Neural progenitor cell (in vitro differentiated cells): ENCODE results near the gene TES. TPM values are rescaled to one million over a fixed set of nuclear protein-coding genes. Genes with fewer than 3 reads are reported as not detected.

ENCODE experiments used
- DNase-seq: peaks from one replicate; pipeline ENCODE4 v3.0.0-alpha.2; 2016; ENCODE audit warnings: low spot score
- H2AFZ ChIP-seq: fragments of 200-600 bp; sonication (generic); replicated peaks from 2 replicates; pipeline ENCODE4 v1.6.1; 2016; ENCODE audit warnings: antibody characterized with exemption
- H3F3A ChIP-seq: fragments of 200-600 bp; sonication (generic); 2 replicates; pipeline ENCODE4 v1.6.1; 2016; ENCODE audit warnings: antibody characterized with exemption, low read depth
- H3K27ac ChIP-seq: fragments of 200-600 bp; sonication (generic); 2 replicates; pipeline ENCODE4 v1.5.1; 2016; ENCODE audit warnings: mild to moderate bottlenecking
- H3K27me3 ChIP-seq: fragments of 200-600 bp; sonication (generic); 2 replicates; pipeline ENCODE4 v1.6.1; 2016; ENCODE audit warnings: mild to moderate bottlenecking, moderate library complexity
- H3K36me3 ChIP-seq: fragments of 200-600 bp; sonication (generic); 2 replicates; pipeline ENCODE4 v1.5.1; 2016
- H3K4me1 ChIP-seq: fragments of 200-600 bp; sonication (generic); 2 replicates; pipeline ENCODE4 v1.6.1; 2016; ENCODE audit warnings: mixed run types
- H3K4me2 ChIP-seq: fragments of 200-600 bp; sonication (generic); 2 replicates; pipeline ENCODE4 v1.6.1; 2016
- H3K4me3 ChIP-seq: fragments of 200-600 bp; sonication (generic); 2 replicates; pipeline ENCODE4 v1.5.1; 2016
- H3K79me2 ChIP-seq: fragments of 200-600 bp; sonication (generic); 2 replicates; pipeline ENCODE4 v1.6.1; 2016; ENCODE audit warnings: low read depth
- H3K9ac ChIP-seq: fragments of 200-600 bp; sonication (generic); 2 replicates; pipeline ENCODE4 v1.6.1; 2016
- H3K9me3 ChIP-seq: fragments of 200-600 bp; sonication (generic); 2 replicates; pipeline ENCODE4 v1.5.1; 2016; ENCODE audit warnings: low read depth
- H4K20me1 ChIP-seq: fragments of 200-600 bp; sonication (generic); 2 replicates; pipeline ENCODE4 v1.6.1; 2016; ENCODE audit warnings: low read depth
- H3K27ac Mint-ChIP-seq: 3 replicates; pipeline ENCODE4 v1.8.0; 2021; ENCODE audit warnings: mixed read lengths
- H3K27me3 Mint-ChIP-seq: 2 replicates; pipeline ENCODE4 v1.8.0; 2022; ENCODE audit warnings: low read depth, mild to moderate bottlenecking, inconsistent platforms, moderate library complexity, mixed read lengths; ENCODE audit not compliant: insufficient read depth
- H3K36me3 Mint-ChIP-seq: 3 replicates; pipeline ENCODE4 v1.8.0; 2021; ENCODE audit warnings: mixed read lengths
- H3K4me1 Mint-ChIP-seq: 3 replicates; pipeline ENCODE4 v1.8.0; 2021; ENCODE audit warnings: mixed read lengths
- H3K4me3 Mint-ChIP-seq: 3 replicates; pipeline ENCODE4 v1.8.0; 2021; ENCODE audit warnings: mild to moderate bottlenecking, moderate library complexity, mixed read lengths
- H3K9me3 Mint-ChIP-seq: 3 replicates; pipeline ENCODE4 v1.8.0; 2020; ENCODE audit warnings: mixed read lengths
- EZH2 ChIP-seq: fragments of 200-600 bp; sonication (generic); IDR thresholded peaks from 2 replicates; pipeline ENCODE4 v1.6.1; 2017; ENCODE audit warnings: antibody characterized with exemption, mild to moderate bottlenecking, moderate library complexity
- EZH2phosphoT487 ChIP-seq: fragments of 200-600 bp; sonication (generic); IDR thresholded peaks from 2 replicates; pipeline ENCODE4 v1.6.1; 2017; ENCODE audit warnings: antibody characterized with exemption
- total RNA-seq: library from RNA; depleted of rRNA; stranded (reverse); fragments of >200 nt; gene quantifications from 2 replicates; pipeline ENCODE4 v1.2.3, GENCODE V29; 2015; ENCODE audit warnings: low replicate concordance
- TF ChIP-seq, protein P1 (sequence below): fragments of 200-600 bp; sonication (generic); IDR thresholded peaks from 2 replicates; pipeline ENCODE4 v1.5.1; 2017; ENCODE audit warnings: antibody characterized with exemption, mild to moderate bottlenecking

Gene TES
- total RNA-seq, 1 donor from 2014 or later, result 10.6 TPM

- Mint-ChIP-seq H3K36me3 (peaks cover under 1% of the 10 kb centered on the region), H3K4me3 (no peak overlapping the region), H3K27ac (no peak overlapping the region), H3K9me3 (peaks cover 14% of the 10 kb centered on the region), H3K4me1 (no peaks in the 10 kb centered on the region), H3K27me3 (peaks cover 5% of the 10 kb centered on the region)
- Histone ChIP-seq H3K36me3 (no peaks in the 10 kb centered on the region), H3K79me2 (no peaks in the 10 kb centered on the region), H3K4me1 (no peaks in the 10 kb centered on the region), H3K9me3 (peaks cover under 1% of the 10 kb centered on the region), H3K27ac (no peak overlapping the region), H3K4me2 (no peak overlapping the region), H2AFZ (no peak overlapping the region), H3F3A (no peaks in the 10 kb centered on the region), H3K27me3 (no peaks in the 10 kb centered on the region), H3K9ac (no peak overlapping the region), H4K20me1 (no peaks in the 10 kb centered on the region), H3K4me3 (no peak overlapping the region)
- DNase-seq, result peak; percentile 61
- TF ChIP-seq EZH2phosphoT487, result no peak
- TF ChIP-seq, protein P1, sequence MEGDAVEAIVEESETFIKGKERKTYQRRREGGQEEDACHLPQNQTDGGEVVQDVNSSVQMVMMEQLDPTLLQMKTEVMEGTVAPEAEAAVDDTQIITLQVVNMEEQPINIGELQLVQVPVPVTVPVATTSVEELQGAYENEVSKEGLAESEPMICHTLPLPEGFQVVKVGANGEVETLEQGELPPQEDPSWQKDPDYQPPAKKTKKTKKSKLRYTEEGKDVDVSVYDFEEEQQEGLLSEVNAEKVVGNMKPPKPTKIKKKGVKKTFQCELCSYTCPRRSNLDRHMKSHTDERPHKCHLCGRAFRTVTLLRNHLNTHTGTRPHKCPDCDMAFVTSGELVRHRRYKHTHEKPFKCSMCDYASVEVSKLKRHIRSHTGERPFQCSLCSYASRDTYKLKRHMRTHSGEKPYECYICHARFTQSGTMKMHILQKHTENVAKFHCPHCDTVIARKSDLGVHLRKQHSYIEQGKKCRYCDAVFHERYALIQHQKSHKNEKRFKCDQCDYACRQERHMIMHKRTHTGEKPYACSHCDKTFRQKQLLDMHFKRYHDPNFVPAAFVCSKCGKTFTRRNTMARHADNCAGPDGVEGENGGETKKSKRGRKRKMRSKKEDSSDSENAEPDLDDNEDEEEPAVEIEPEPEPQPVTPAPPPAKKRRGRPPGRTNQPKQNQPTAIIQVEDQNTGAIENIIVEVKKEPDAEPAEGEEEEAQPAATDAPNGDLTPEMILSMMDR, result peak; percentile 75
These were observed 30.0 kb upstream of the TES start for GRCh38 chr7:116180302-116180701.

DNA sequence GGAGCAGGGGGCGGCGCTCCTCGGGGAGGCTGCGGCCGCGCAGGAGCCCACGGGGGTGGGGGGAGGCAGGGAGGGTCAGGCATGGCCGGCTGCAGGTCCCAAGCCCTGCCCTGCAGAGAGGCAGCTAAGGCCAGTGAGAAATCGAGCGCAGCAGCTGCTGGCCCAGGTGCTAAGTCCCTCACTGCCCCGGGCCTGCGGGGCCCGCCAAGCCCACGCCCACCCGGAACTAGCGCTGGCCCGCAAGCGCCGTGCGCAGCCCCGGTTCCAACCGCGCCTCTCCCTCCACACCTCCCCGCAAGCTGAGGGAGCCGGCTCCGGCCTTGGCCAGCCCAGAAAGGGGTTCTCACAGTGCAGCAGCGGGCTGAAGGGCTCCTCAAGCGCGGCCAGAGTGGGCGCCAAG, 28.3 kb upstream of the TES start:
- Histone ChIP-seq H3K27ac (no peak overlapping the region), H4K20me1 (no peaks in the 10 kb centered on the region), H3F3A (no peaks in the 10 kb centered on the region), H3K36me3 (no peaks in the 10 kb centered on the region), H3K9me3 (peaks cover 2% of the 10 kb centered on the region), H2AFZ (no peak overlapping the region), H3K4me1 (no peaks in the 10 kb centered on the region), H3K79me2 (no peaks in the 10 kb centered on the region), H3K27me3 (no peaks in the 10 kb centered on the region), H3K9ac (no peak overlapping the region), H3K4me3 (no peak overlapping the region), H3K4me2 (no peak overlapping the region)
- TF ChIP-seq EZH2phosphoT487 (no peak), EZH2 (no peak)
- TF ChIP-seq, protein P1, result no peak
- H3K27me3 Mint-ChIP-seq, result peaks cover 8% of the 10 kb centered on the region
- H3K27ac Mint-ChIP-seq, result no peak overlapping the region
- DNase-seq, result no peak
- no peak overlapping the region for H3K4me3 Mint-ChIP-seq
- H3K9me3 Mint-ChIP-seq, result peaks cover 13% of the 10 kb centered on the region
- H3K36me3 Mint-ChIP-seq, result peaks cover 1% of the 10 kb centered on the region
- H3K4me1 Mint-ChIP-seq, result no peaks in the 10 kb centered on the region

GRCh38 chr7:116185450-116185849, 24.9 kb upstream of the TES start:
- no peaks in the 10 kb centered on the region for H3K4me1 ChIP-seq
- no peaks in the 10 kb centered on the region for H3K27me3 ChIP-seq
- H3K27me3 Mint-ChIP-seq, result peaks cover 8% of the 10 kb centered on the region
- no peaks in the 10 kb centered on the region for H3F3A ChIP-seq
- H3K79me2 ChIP-seq, result no peaks in the 10 kb centered on the region
- no peak for DNase-seq
- no peak overlapping the region for H3K4me2 ChIP-seq
- no peak overlapping the region for H3K9ac ChIP-seq
- no peak for TF ChIP-seq EZH2phosphoT487
- no peak for TF ChIP-seq EZH2
- TF ChIP-seq, protein P1, result no peak
- peaks cover 2% of the 10 kb centered on the region for H3K9me3 ChIP-seq
- H3K4me3 Mint-ChIP-seq, result no peak overlapping the region
- no peak overlapping the region for H3K27ac ChIP-seq
- peaks cover 1% of the 10 kb centered on the region for H3K36me3 Mint-ChIP-seq
- no peaks in the 10 kb centered on the region for H3K4me1 Mint-ChIP-seq
- no peaks in the 10 kb centered on the region for H4K20me1 ChIP-seq
- H2AFZ ChIP-seq, result no peak overlapping the region
- peaks cover 20% of the 10 kb centered on the region for H3K9me3 Mint-ChIP-seq
- H3K36me3 ChIP-seq, result no peaks in the 10 kb centered on the region
- H3K4me3 ChIP-seq, result no peak overlapping the region
- H3K27ac Mint-ChIP-seq, result no peak overlapping the region

- no peak overlapping the region for H2AFZ ChIP-seq
- no peaks in the 10 kb centered on the region for H3K27me3 ChIP-seq
- H3K4me1 ChIP-seq, result no peaks in the 10 kb centered on the region
- no peak overlapping the region for H3K27ac ChIP-seq
- H3F3A ChIP-seq, result no peaks in the 10 kb centered on the region
- TF ChIP-seq EZH2 (no peak), EZH2phosphoT487 (no peak)
- TF ChIP-seq, protein P1, result no peak
- Mint-ChIP-seq H3K9me3 (peaks cover 20% of the 10 kb centered on the region), H3K27ac (no peak overlapping the region), H3K4me3 (no peak overlapping the region), H3K4me1 (no peaks in the 10 kb centered on the region), H3K27me3 (peaks cover 8% of the 10 kb centered on the region), H3K36me3 (peaks cover 1% of the 10 kb centered on the region)
- H3K9me3 ChIP-seq, result peaks cover 2% of the 10 kb centered on the region
- DNase-seq, result no peak
- no peak overlapping the region for H3K9ac ChIP-seq
- H3K4me2 ChIP-seq, result no peak overlapping the region
- H3K79me2 ChIP-seq, result no peaks in the 10 kb centered on the region
- no peak overlapping the region for H3K4me3 ChIP-seq
- H3K36me3 ChIP-seq, result no peaks in the 10 kb centered on the region
- H4K20me1 ChIP-seq, result no peaks in the 10 kb centered on the region
These were observed 24.4 kb upstream of the TES start for GRCh38 chr7:116185956-116186355.
